ENCODE data around the gene LOXL3.
"Not testable (repeated sequence)": the region's sequence is repeated elsewhere in the genome, so short reads cannot be mapped to it uniquely, and the experiment has no call there.

The LOXL3 gene

GRCh38 chr2:74572178-74572925 lies 18.6 kb upstream of the LOXL3 start:
- DNase-seq (ENCODE audit: low read depth in 2 of 2), result no peak

- DNase-seq (ENCODE audit: low read depth in 2 of 2), result no peak
Measured at GRCh38 chr2:74571058-74571457, 17.3 kb upstream of the LOXL3 start.

DNA sequence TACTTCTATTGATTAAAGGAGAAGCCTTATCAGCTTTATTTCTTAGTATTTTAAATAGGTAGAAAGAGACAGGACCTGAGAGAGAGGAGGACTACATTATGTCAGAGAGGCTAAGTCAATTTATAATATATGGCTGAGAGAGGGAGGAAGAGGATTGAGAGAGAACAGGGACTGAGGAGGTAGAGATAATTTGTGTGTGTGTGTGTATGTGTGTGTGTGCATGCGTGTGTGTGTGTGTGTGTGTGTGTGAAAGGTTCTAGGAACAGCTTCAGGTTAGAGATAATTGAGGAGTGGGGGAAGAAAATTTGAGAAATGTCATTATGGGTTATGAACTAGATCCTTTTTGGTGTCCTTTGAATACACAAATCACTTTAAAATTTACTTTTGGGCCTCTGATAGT lies 15.9 kb upstream of the LOXL3 start:
- DNase-seq (ENCODE audit: low read depth in 2 of 2), result no peak

DNA sequence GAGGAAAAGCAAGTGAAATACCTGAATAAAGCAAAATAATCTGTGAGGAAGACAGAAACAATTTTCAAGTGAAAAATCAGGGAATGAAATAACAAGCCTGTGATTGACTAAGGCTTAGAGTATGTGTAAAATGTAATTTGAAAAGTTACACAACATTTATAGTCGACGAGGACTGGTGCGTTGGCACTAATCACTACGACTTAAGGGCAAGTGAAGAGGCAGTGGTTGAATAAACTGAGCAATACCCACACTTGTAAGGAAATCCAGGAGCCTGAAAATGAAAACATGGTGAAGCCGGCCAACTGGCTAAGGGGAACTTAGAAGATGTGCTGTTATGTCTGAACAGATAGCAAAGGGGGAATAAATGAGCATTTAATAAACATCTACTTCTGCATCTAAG lies 14.1 kb upstream of the LOXL3 start:
- no peak for DNase-seq (ENCODE audit: low read depth in 2 of 2)

DNA sequence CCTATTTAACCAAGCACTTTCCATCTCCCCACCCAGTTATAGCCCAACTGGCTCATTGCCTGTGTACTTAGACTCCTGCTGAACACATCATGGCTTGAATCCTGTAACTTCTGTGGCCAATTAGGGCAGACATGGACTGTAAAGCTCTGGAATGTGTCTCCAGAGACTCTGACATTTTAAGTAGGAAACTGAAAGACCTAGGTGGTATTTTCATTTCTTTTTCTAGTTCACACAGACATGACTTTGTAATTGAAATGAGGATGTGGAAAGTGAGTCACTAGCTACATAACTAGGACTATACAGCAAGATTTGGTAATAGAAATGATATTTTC lies 13.0 kb upstream of the LOXL3 start:
- DNase-seq (ENCODE audit: low read depth in 2 of 2), result no peak

GRCh38 chr2:74566076-74566753 lies 12.5 kb upstream of the LOXL3 start:
- DNase-seq (ENCODE audit: low read depth in 2 of 2), result no peak

DNA sequence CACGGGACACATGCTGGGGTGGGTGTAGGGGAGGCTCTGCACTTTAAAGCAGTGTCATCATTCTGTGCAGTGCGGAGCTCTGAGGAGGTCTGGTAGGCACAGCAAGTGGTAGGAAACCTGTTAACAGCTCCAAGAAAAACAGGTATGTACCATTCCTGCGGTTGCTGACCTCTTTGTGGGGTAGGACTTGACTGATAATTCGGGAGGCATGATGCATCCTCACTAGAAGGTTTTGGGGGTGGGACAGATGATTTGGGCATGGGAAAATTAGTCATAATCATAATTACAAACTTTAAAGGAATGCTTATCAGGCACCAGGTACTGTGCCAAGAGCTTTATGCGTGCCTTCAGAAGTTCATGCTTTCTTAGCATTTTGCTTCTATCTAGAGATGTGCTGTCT lies 10.5 kb upstream of the LOXL3 start:
- DNase-seq (ENCODE audit: low read depth in 2 of 2), result no peak

DNA sequence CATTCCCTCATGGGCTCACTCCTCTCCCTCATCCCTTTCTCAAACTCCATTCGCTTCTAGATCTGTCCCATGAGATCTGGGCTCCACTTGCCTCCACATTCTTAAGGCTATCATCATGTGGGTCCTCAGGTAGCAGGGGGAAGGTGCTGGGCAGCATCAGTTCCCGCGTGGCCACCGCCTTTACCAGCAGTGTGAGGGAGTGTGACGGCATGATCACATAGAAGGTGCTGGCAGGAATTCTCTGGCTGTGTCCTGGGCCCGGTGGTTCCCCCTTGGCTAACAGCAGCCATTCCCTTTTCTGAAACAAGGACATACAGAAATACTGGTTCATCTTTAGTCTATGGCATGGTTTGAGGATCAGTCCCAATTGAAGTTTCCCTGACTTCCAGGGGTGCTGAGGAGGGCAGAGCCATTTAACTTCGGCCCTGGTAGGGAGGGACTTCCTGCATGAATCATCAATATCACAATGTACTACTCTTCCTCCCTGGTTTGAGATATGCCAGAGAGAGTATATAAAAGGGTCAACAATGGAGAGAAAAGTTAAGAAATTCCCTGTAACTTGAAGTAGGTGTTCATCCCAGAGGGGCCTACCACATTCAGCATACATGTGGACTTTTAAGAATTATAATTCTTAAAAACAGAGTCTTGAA lies 8.5 kb upstream of the LOXL3 start:
- no peak for DNase-seq (ENCODE audit: low read depth in 2 of 2)

DNA sequence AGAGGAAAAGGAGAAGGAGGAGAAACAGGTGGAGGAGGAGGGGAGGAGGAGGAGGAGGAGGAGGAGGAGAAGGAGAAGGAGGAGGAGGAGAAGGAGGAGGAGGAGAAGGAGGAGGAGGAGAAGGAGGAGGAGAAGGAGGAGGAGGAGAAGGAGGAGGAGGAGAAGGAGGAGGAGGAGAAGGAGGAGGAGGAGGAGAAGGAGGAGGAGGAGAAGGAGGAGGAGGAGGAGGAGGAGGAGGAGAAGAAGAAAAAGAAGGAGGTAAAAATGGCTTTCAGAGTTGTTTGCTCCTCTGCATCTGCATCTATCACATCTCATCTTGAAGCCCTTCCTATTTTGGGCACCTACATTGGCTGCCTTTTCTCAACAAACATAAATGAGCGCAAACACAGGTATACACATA lies 7.3 kb upstream of the LOXL3 start:
- DNase-seq (ENCODE audit: low read depth in 2 of 2), result not testable (repeated sequence)

- no peak for DNase-seq (ENCODE audit: low read depth in 2 of 2)
Measured at GRCh38 chr2:74560591-74560990, 6.8 kb upstream of the LOXL3 start.

DNA sequence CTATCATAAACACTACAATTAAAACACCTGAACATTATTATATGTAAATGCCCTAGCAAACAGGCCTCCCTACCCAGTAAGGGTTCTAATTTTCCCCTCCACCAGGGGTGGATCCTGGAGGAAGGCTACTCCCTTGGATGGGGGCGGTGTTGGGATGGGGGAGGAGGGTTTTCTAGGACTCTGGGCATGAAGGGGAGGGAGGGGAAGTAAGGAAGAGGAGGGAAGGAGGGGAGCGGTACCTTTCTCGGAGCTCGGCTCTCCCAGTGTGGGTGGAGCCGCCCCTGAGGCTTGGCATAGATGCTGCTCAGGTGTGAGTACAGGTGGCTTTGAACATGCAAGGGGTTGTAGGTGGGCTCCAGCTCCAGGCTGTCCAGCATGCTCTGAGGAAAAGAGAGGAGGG lies 6.2 kb upstream of the LOXL3 start:
- DNase-seq (ENCODE audit: low read depth in 2 of 2), result no peak

- DNase-seq (ENCODE audit: low read depth in 2 of 2), result no peak
Measured at GRCh38 chr2:74558284-74559230, 4.8 kb upstream of the LOXL3 start.

- DNase-seq (ENCODE audit: low read depth in 2 of 2), result no peak
Measured at GRCh38 chr2:74556831-74557370, 3.2 kb upstream of the LOXL3 start.

DNA sequence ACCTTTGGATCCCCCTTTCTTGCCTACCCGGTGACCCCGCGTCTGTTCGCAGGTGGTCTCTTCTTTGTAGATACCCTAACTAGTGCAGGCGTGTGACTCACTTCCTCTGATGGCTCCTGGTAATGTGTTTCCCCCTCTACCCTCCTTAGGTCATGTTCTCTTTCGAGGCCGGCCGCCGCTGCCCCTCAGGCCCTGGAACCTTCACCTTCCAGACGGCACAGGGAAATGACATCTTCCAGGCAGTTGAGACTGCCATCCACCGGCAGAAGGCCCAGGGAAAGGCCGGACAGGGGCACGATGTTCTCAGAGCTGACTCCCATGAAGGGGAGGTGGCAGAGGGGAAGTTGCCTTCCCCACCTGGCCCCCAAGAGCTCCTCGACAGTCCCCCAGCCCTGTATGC lies 2.4 kb upstream of the LOXL3 start:
- DNase-seq (ENCODE audit: low read depth in 2 of 2), result no peak

GRCh38 chr2:74555610-74556103 lies 1.9 kb upstream of the LOXL3 start:
- no peak for DNase-seq (ENCODE audit: low read depth in 2 of 2)

- DNase-seq (ENCODE audit: low read depth in 2 of 2), result peak in 1 of 2 donors; percentile 25
Measured at GRCh38 chr2:74554820-74555531, 1.2 kb upstream of the LOXL3 start.

- DNase-seq (ENCODE audit: low read depth in 2 of 2), result no peak
Measured at GRCh38 chr2:74552914-74553811, 579 bp downstream of the LOXL3 start.

GRCh38 chr2:74551942-74552913 lies 1.5 kb downstream of the LOXL3 start:
- DNase-seq (ENCODE audit: low read depth in 2 of 2), result no peak

DNA sequence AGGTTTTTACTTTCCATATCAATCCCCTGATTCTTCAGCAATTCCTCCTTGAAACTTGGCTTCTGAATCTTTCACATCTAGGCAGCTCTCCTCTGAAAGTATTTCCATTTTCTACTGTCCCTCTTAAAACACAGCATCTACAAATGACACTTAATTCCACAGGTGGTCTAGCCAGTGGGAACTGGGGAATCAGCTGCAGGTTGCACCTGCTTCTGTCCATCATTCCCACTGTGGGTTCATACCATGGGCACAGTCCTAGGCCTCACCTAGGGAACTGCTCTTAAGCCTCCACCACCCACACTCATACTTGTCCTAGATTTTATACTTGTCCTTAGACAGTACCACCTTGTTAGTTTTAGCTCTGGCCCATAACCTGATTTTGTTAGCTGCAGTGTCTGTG lies 2.2 kb downstream of the LOXL3 start:
- no peak for DNase-seq (ENCODE audit: low read depth in 2 of 2)
